GM18867 (cell line): ENCODE results near the gene ATP6V0D1.

Experiments used
- ATAC-seq: cut with Tn5 transposase; IDR thresholded peaks from one replicate; pipeline ENCODE4 v1.9.1; 2021; ENCODE audit warnings: mild to moderate bottlenecking, moderate library complexity; ENCODE audit not compliant: unreplicated experiment

ATP6V0D1 gene

GRCh38 chr16:67412294-67412693 is 68.7 kb downstream of the ATP6V0D1 start:
- no peak for ATAC-seq

GRCh38 chr16:67411339-67411738 is 69.6 kb downstream of the ATP6V0D1 start:
- no peak for ATAC-seq

GRCh38 chr16:67409631-67410030 is 71.3 kb downstream of the ATP6V0D1 start:
- no peak for ATAC-seq

- ATAC-seq: no peak
These were observed 73.0 kb downstream of the ATP6V0D1 start for GRCh38 chr16:67407788-67408452.

GRCh38 chr16:67407176-67407787 is 73.7 kb downstream of the ATP6V0D1 start:
- ATAC-seq: no peak

GRCh38 chr16:67406111-67406971 is 74.6 kb downstream of the ATP6V0D1 start:
- no peak for ATAC-seq

GRCh38 chr16:67405336-67405735 is 75.6 kb downstream of the ATP6V0D1 start:
- no peak for ATAC-seq

GRCh38 chr16:67404740-67405226 is 76.2 kb downstream of the ATP6V0D1 start:
- no peak for ATAC-seq

GRCh38 chr16:67403976-67404555 is 76.9 kb downstream of the ATP6V0D1 start:
- ATAC-seq: no peak

GRCh38 chr16:67400901-67401300 is 80.1 kb downstream of the ATP6V0D1 start:
- no peak for ATAC-seq

- no peak for ATAC-seq
These were observed 80.9 kb downstream of the ATP6V0D1 start for GRCh38 chr16:67399749-67400704.

GRCh38 chr16:67399218-67399733 is 81.7 kb downstream of the ATP6V0D1 start:
- ATAC-seq: no peak

- ATAC-seq: no peak
These were observed 82.3 kb downstream of the ATP6V0D1 start for GRCh38 chr16:67398546-67399217.

- ATAC-seq: no peak
These were observed 83.0 kb downstream of the ATP6V0D1 start for GRCh38 chr16:67397812-67398545.

GRCh38 chr16:67397036-67397801 is 83.7 kb downstream of the ATP6V0D1 start:
- ATAC-seq: no peak

GRCh38 chr16:67396159-67397035 is 84.6 kb downstream of the ATP6V0D1 start:
- ATAC-seq: no peak
